DOHH2 (cell line): ENCODE data around the gene ASH1L.

Experiments used
- H3F3A ChIP-seq: fragments of 200-600 bp; sonication (generic), shearing (Covaris generic); 2 replicates; pipeline ENCODE4 v1.6.0; 2016; ENCODE audit warnings: antibody characterized with exemption, mild to moderate bottlenecking; ENCODE audit not compliant: control insufficient read depth, insufficient read depth
- H3K27ac ChIP-seq: fragments of 200-600 bp; sonication (generic); 2 replicates; pipeline ENCODE4 v1.5.1; 2014; ENCODE audit warnings: low read depth, mild to moderate bottlenecking, low read length, moderate library complexity
- H3K27me3 ChIP-seq: fragments of 200-600 bp; sonication (generic); 2 replicates; pipeline ENCODE4 v1.6.1; 2014; ENCODE audit warnings: mild to moderate bottlenecking, low read length, mixed read lengths; ENCODE audit not compliant: control insufficient read depth
- H3K36me3 ChIP-seq: fragments of 200-600 bp; sonication (generic); 2 replicates; pipeline ENCODE4 v1.6.1; 2014; ENCODE audit warnings: mild to moderate bottlenecking, low read length, moderate library complexity, mixed read lengths; ENCODE audit not compliant: control insufficient read depth
- H3K4me1 ChIP-seq: fragments of 200-600 bp; sonication (generic); 2 replicates; pipeline ENCODE4 v1.6.1; 2014; ENCODE audit warnings: mild to moderate bottlenecking, low read length, mixed read lengths; ENCODE audit not compliant: control insufficient read depth
- H3K4me2 ChIP-seq: fragments of 200-600 bp; sonication (generic); 2 replicates; pipeline ENCODE4 v1.6.0; 2014; ENCODE audit warnings: mild to moderate bottlenecking, low read length, moderate library complexity
- H3K4me3 ChIP-seq: fragments of 200-600 bp; sonication (generic); 2 replicates; pipeline ENCODE4 v1.5.1; 2014; ENCODE audit warnings: mild to moderate bottlenecking, low read length, mixed read lengths
- H3K79me2 ChIP-seq: fragments of 200-600 bp; sonication (generic); 2 replicates; pipeline ENCODE4 v1.6.1; 2014; ENCODE audit warnings: mild to moderate bottlenecking, low read length, mixed read lengths; ENCODE audit not compliant: control insufficient read depth
- H3K9me2 ChIP-seq: fragments of 200-600 bp; sonication (generic); replicated peaks from 2 replicates; pipeline ENCODE4 v1.6.1; 2014; ENCODE audit warnings: mild to moderate bottlenecking, low read length, mixed read lengths; ENCODE audit not compliant: control insufficient read depth
- H3K9me3 ChIP-seq: fragments of 200-600 bp; sonication (generic); 2 replicates; pipeline ENCODE4 v1.6.1; 2014; ENCODE audit warnings: antibody characterized with exemption, low read length, mixed read lengths; ENCODE audit not compliant: control insufficient read depth, insufficient read depth
- H4K20me1 ChIP-seq: fragments of 200-600 bp; sonication (generic); 2 replicates; pipeline ENCODE4 v1.6.0; 2014; ENCODE audit warnings: low read depth, mild to moderate bottlenecking, antibody characterized with exemption, low read length, moderate library complexity; ENCODE audit not compliant: control insufficient read depth, insufficient read depth
- EZH2phosphoT487 ChIP-seq: fragments of 200-600 bp; sonication (generic); IDR thresholded peaks from 2 replicates; pipeline ENCODE4 v1.6.1; 2017; ENCODE audit warnings: borderline replicate concordance, mild to moderate bottlenecking, antibody characterized with exemption, low read length, moderate library complexity, mixed read lengths
- TF ChIP-seq, protein P1 (sequence below): fragments of 200-600 bp; sonication (generic); IDR thresholded peaks from one replicate; pipeline ENCODE4 v1.5.1; 2014; ENCODE audit warnings: antibody characterized with exemption, mild to moderate bottlenecking, low read depth, low read length; ENCODE audit not compliant: poor library complexity, severe bottlenecking

ASH1L gene

DNA sequence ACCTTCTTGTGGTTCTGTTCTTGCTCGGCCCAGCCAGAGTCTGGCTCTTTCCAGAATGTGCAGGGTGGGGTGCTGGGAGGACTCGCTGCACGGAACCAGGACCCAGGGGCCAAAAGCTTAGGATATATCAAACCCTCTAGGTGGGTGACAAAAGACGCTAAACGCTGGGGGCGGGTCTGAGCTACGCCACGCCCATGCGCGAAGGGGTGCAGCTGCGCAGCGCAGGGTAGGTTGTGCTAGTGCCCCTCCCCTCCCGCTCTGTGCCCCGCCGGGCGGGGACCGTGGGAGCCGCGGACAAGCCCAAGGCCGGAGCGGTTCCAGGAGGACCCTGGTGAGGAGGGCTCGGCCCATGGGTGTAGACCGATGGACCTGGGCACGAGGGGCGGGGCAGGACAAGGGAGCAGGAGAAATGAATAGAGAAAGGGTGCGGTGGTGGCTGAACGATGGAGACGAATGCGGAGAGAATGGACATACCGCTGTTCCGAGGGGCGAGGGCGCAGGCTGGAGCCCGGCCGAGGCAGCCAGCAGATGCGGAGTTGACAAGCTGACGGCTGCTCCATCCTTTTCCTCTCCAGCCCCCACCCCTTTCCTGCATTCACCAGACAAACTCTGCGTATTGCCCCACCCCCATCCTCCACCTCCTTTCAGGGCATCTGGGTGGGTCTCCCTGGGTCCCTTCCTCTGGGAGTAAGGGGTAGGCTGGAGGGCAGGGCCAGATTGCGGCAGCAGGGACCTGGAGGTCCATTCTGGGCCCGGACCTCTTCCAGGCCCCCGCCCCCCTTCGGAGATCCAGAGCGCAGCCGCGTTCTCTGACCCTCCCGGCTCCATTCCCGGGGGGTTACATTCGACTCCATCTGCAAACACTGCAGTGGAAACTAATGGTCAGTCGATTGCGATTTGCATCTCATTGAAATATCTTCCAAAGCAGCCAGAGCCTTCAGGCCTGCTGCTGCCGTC, 241.7 kb downstream of the ASH1L start, which contains the start of gene RUSC1:
Gene RUSC1, plus strand, starts transcription at position 234 of the 957 bp plus-strand sequence. CDS start 880 bp downstream, outside the sequence.
- Histone ChIP-seq H3K9me2 (no peaks in the 10 kb centered on the region), H3K27ac (peak within 1 kb of the TSS; percentile 29), H3K27me3 (no peaks in the 10 kb centered on the region), H4K20me1 (0 out of 2 replicates have a peak, but pooled peaks cover 4% of the 10 kb centered on the region), H3K36me3 (peaks cover 42% of the 10 kb centered on the region), H3F3A (peaks cover 35% of the 10 kb centered on the region), H3K4me1 (peaks cover 44% of the 10 kb centered on the region), H3K9me3 (no peaks in the 10 kb centered on the region), H3K4me2 (peak within 1 kb of the TSS; percentile 47), H3K4me3 (peak within 1 kb of the TSS; percentile 46), H3K79me2 (peaks cover 10% of the 10 kb centered on the region)
- TF ChIP-seq, protein P1, sequence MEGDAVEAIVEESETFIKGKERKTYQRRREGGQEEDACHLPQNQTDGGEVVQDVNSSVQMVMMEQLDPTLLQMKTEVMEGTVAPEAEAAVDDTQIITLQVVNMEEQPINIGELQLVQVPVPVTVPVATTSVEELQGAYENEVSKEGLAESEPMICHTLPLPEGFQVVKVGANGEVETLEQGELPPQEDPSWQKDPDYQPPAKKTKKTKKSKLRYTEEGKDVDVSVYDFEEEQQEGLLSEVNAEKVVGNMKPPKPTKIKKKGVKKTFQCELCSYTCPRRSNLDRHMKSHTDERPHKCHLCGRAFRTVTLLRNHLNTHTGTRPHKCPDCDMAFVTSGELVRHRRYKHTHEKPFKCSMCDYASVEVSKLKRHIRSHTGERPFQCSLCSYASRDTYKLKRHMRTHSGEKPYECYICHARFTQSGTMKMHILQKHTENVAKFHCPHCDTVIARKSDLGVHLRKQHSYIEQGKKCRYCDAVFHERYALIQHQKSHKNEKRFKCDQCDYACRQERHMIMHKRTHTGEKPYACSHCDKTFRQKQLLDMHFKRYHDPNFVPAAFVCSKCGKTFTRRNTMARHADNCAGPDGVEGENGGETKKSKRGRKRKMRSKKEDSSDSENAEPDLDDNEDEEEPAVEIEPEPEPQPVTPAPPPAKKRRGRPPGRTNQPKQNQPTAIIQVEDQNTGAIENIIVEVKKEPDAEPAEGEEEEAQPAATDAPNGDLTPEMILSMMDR, result no peak
- TF ChIP-seq EZH2phosphoT487, result no peak

DNA sequence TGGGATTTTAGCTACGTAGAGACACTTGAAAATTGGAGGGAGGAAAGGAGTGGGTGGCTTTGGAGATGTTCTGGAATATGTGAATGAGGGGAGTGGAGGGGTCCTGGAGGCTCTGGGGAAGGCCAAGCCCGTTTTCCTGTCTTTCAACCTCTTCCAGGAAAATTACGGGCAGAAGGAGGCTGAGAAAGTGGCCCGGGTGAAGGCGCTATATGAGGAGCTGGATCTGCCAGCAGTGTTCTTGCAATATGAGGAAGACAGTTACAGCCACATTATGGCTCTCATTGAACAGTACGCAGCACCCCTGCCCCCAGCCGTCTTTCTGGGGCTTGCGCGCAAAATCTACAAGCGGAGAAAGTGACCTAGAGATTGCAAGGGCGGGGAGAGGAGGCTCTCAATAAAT, 242.4 kb downstream of the ASH1L start:
- TF ChIP-seq, protein P1, result no peak
- TF ChIP-seq EZH2phosphoT487, result no peak
- no peaks in the 10 kb centered on the region for H3K9me2 ChIP-seq
- 0 out of 2 replicates have a peak, but pooled peaks cover 4% of the 10 kb centered on the region for H4K20me1 ChIP-seq
- peaks cover 42% of the 10 kb centered on the region for H3K36me3 ChIP-seq
- H3K79me2 ChIP-seq, result peaks cover 9% of the 10 kb centered on the region
- peaks cover 35% of the 10 kb centered on the region for H3F3A ChIP-seq
- peaks cover 37% of the 10 kb centered on the region for H3K4me1 ChIP-seq
- no peaks in the 10 kb centered on the region for H3K27me3 ChIP-seq
- peak overlapping the region; percentile 46 for H3K4me3 ChIP-seq
- peak overlapping the region; percentile 29 for H3K27ac ChIP-seq
- no peaks in the 10 kb centered on the region for H3K9me3 ChIP-seq
- peak overlapping the region; percentile 47 for H3K4me2 ChIP-seq

DNA sequence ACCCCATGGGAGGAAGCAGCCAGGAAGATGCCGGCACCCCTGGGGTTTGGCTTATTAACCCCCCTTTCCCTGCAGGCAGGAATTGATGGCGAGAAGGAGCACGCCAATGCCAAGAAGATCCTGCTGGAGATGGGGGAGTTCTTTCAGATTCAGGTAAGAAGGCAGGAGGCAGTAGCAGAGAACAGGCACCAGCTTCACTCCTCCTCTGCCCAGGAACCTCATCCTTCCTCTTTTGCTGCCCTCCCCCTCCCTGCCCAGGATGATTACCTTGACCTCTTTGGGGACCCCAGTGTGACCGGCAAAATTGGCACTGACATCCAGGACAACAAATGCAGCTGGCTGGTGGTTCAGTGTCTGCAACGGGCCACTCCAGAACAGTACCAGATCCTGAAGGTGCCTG, 243.1 kb downstream of the ASH1L start:
- Histone ChIP-seq H3K27ac (peak overlapping the region; percentile 29; the same call in 1 of the 2 replicates), H3K9me3 (no peaks in the 10 kb centered on the region), H3K27me3 (no peaks in the 10 kb centered on the region), H3K4me3 (no peak overlapping the region), H3F3A (peaks cover 38% of the 10 kb centered on the region), H3K36me3 (peaks cover 49% of the 10 kb centered on the region), H3K4me2 (peak overlapping the region; percentile 47), H4K20me1 (0 out of 2 replicates have a peak, but pooled peaks cover 4% of the 10 kb centered on the region), H3K79me2 (peaks cover 6% of the 10 kb centered on the region), H3K9me2 (no peaks in the 10 kb centered on the region), H3K4me1 (peaks cover 31% of the 10 kb centered on the region)
- TF ChIP-seq, protein P1, result no peak
- no peak for TF ChIP-seq EZH2phosphoT487
